HL-60 (cell line): ENCODE measurements around the gene CAPN9.

Experiments
- DNase-seq, 2 experiments: peaks; one replicate each; pipeline ENCODE4 v3.0.0-alpha.2; 2010 to 2020; ENCODE audit warnings: low read depth in 1 of 2, low spot score in 1 of 2
- H3K27ac ChIP-seq: fragments of 250-450 bp; sonication (Bioruptor Pico); replicated peaks from 2 replicates; pipeline ENCODE4 v1.5.1; 2020; ENCODE audit warnings: mild to moderate bottlenecking, moderate library complexity
- H3K27me3 ChIP-seq: fragments of 250-450 bp; sonication (Bioruptor Pico); 2 replicates; pipeline ENCODE4 v1.5.1; 2021; ENCODE audit warnings: mild to moderate bottlenecking, moderate library complexity; ENCODE audit not compliant: insufficient read depth, poor library complexity, severe bottlenecking
- H3K4me3 ChIP-seq: replicated peaks from 2 replicates; pipeline ENCODE4 v1.5.1; 2011; ENCODE audit warnings: mild to moderate bottlenecking, control low read depth, low read length; ENCODE audit not compliant: insufficient read depth
- CTCF ChIP-seq: IDR thresholded peaks from one replicate; pipeline ENCODE4 v1.5.1; 2011; ENCODE audit warnings: low read length, control low read depth, inconsistent platforms; ENCODE audit not compliant: insufficient read depth
- GABPA ChIP-seq: IDR thresholded peaks from 2 replicates; pipeline ENCODE4 v1.6.1; 2012; ENCODE audit warnings: low read depth
- POLR2AphosphoS5 ChIP-seq: IDR thresholded peaks from 2 replicates; pipeline ENCODE4 v1.6.1; 2012; ENCODE audit warnings: low read depth
- REST ChIP-seq: IDR thresholded peaks from 2 replicates; pipeline ENCODE4 v1.6.1; 2012; ENCODE audit warnings: low read depth; ENCODE audit not compliant: insufficient replicate concordance
- SPI1 ChIP-seq: IDR thresholded peaks from 2 replicates; pipeline ENCODE4 v1.6.1; 2012; ENCODE audit warnings: low read depth, mild to moderate bottlenecking, borderline replicate concordance

Gene CAPN9

GRCh38 chr1:230705289-230706019 lies 41.7 kb upstream of the CAPN9 start:
- TF ChIP-seq GABPA (no peak), POLR2AphosphoS5 (no peak), SPI1 (no peak), REST (no peak), CTCF (no peak)
- H3K27me3 ChIP-seq: no peaks in the 10 kb centered on the region
- DNase-seq: no peak
- H3K27ac ChIP-seq: no peak overlapping the region
- H3K4me3 ChIP-seq: no peak overlapping the region

- no peak for DNase-seq
- H3K4me3 ChIP-seq: no peak overlapping the region
- TF ChIP-seq GABPA (no peak), SPI1 (no peak), REST (no peak)
- no peaks in the 10 kb centered on the region for H3K27me3 ChIP-seq
- H3K27ac ChIP-seq: no peak overlapping the region
These were observed 41.0 kb upstream of the CAPN9 start for GRCh38 chr1:230706020-230706699.

GRCh38 chr1:230706887-230707731 lies 40.1 kb upstream of the CAPN9 start:
- TF ChIP-seq POLR2AphosphoS5 (no peak), REST (no peak), GABPA (no peak), CTCF (no peak), SPI1 (no peak)
- H3K4me3 ChIP-seq: no peak overlapping the region
- no peak for DNase-seq
- no peak overlapping the region for H3K27ac ChIP-seq
- H3K27me3 ChIP-seq: no peaks in the 10 kb centered on the region
